Astrocyte (in vitro differentiated cells and primary cell): ENCODE results near the gene RASSF5. TPM values are rescaled to one million over a fixed set of nuclear protein-coding genes. Genes with fewer than 3 reads are reported as not detected.

Experiments
- DNase-seq: peaks from one replicate; pipeline ENCODE4 v3.0.0-alpha.2; 2010; ENCODE audit warnings: low read depth
- FAIRE-seq: peaks from 2 replicates; lab custom pipeline; 2011; peaks lifted over from hg19 to GRCh38; lab: Jason Lieb, UNC
- H2AFZ ChIP-seq: 2 replicates; pipeline ENCODE4 v1.6.0; 2012; ENCODE audit warnings: low read depth, low read length, inconsistent platforms
- H3K27ac ChIP-seq: 2 replicates; pipeline ENCODE4 v1.5.1; 2011; ENCODE audit warnings: low read depth, low read length, inconsistent platforms
- H3K27me3 ChIP-seq: 2 replicates; pipeline ENCODE4 v1.6.0; 2011; ENCODE audit warnings: low read length, inconsistent platforms; ENCODE audit not compliant: insufficient read depth
- H3K36me3 ChIP-seq: 2 replicates; pipeline ENCODE4 v1.5.1; 2011; ENCODE audit warnings: low read length, inconsistent platforms; ENCODE audit not compliant: insufficient read depth
- H3K4me1 ChIP-seq: 2 replicates; pipeline ENCODE4 v1.5.1; 2011; ENCODE audit warnings: low read length, inconsistent platforms; ENCODE audit not compliant: insufficient read depth
- H3K4me2 ChIP-seq: 2 replicates; pipeline ENCODE4 v1.6.0; 2012; ENCODE audit warnings: low read length, inconsistent platforms
- H3K4me3 ChIP-seq: 2 replicates; pipeline ENCODE4 v1.5.1; 2011; ENCODE audit warnings: low read depth, mild to moderate bottlenecking, low read length, inconsistent platforms; ENCODE audit not compliant: insufficient read depth
- H3K79me2 ChIP-seq: 2 replicates; pipeline ENCODE4 v1.6.0; 2012; ENCODE audit warnings: mild to moderate bottlenecking, low read length, inconsistent platforms; ENCODE audit not compliant: insufficient read depth
- H3K9ac ChIP-seq: 2 replicates; pipeline ENCODE4 v1.6.0; 2012; ENCODE audit warnings: mild to moderate bottlenecking, low read length, inconsistent platforms
- H3K9me3 ChIP-seq: 2 replicates; pipeline ENCODE4 v1.5.1; 2012; ENCODE audit warnings: low read depth, mild to moderate bottlenecking, low read length, inconsistent platforms; ENCODE audit not compliant: insufficient read depth
- H4K20me1 ChIP-seq: 2 replicates; pipeline ENCODE4 v1.6.0; 2012; ENCODE audit warnings: low read length, inconsistent platforms; ENCODE audit not compliant: insufficient read depth
- H3K27ac Mint-ChIP-seq: one replicate; pipeline ENCODE4 v1.8.0; 2021; ENCODE audit warnings: mild to moderate bottlenecking, mixed read lengths; ENCODE audit not compliant: unreplicated experiment
- H3K27me3 Mint-ChIP-seq: one replicate; pipeline ENCODE4 v1.8.0; 2021; ENCODE audit warnings: low read depth, mixed read lengths; ENCODE audit not compliant: unreplicated experiment
- H3K36me3 Mint-ChIP-seq: one replicate; pipeline ENCODE4 v1.8.0; 2021; ENCODE audit warnings: low read depth, mixed read lengths; ENCODE audit not compliant: unreplicated experiment
- H3K4me1 Mint-ChIP-seq: one replicate; pipeline ENCODE4 v1.8.0; 2021; ENCODE audit warnings: low read depth, mixed read lengths; ENCODE audit not compliant: unreplicated experiment
- H3K4me3 Mint-ChIP-seq: one replicate; pipeline ENCODE4 v1.8.0; 2021; ENCODE audit warnings: mild to moderate bottlenecking, moderate library complexity, mixed read lengths; ENCODE audit not compliant: unreplicated experiment
- H3K9me3 Mint-ChIP-seq: one replicate; pipeline ENCODE4 v1.8.0; 2021; ENCODE audit warnings: mild to moderate bottlenecking, mixed read lengths; ENCODE audit not compliant: unreplicated experiment
- CTCF ChIP-seq: IDR thresholded peaks from 2 replicates; pipeline ENCODE4 v1.5.1; 2011; ENCODE audit warnings: low read depth, mild to moderate bottlenecking, inconsistent platforms, low read length, moderate library complexity; ENCODE audit not compliant: insufficient read depth
- EZH2 ChIP-seq: IDR thresholded peaks from 2 replicates; pipeline ENCODE4 v1.6.1; 2012; ENCODE audit warnings: mild to moderate bottlenecking, low read length, inconsistent platforms; ENCODE audit not compliant: insufficient read depth
- total RNA-seq: library from RNA; stranded (reverse); gene quantifications from 2 replicates; pipeline ENCODE4 v1.2.1, GENCODE V29; 2021

RASSF5 gene
- total RNA-seq, 1 donor from 2014 or later = 0.43 TPM

GRCh38 chr1:206509612-206510257 is 2.4 kb downstream of the RASSF5 start:
- Mint-ChIP-seq H3K9me3 (no peaks in the 10 kb centered on the region), H3K4me1 (peaks cover 21% of the 10 kb centered on the region), H3K27ac (no peak overlapping the region), H3K4me3 (no peak overlapping the region), H3K36me3 (no peaks in the 10 kb centered on the region), H3K27me3 (peaks cover 63% of the 10 kb centered on the region)
- Histone ChIP-seq H3K4me1 (peaks cover 28% of the 10 kb centered on the region), H3K9ac (no peak overlapping the region), H3K27ac (no peak overlapping the region), H3K79me2 (no peaks in the 10 kb centered on the region), H3K27me3 (peaks cover 47% of the 10 kb centered on the region), H2AFZ (no peak overlapping the region), H3K9me3 (no peaks in the 10 kb centered on the region), H3K4me2 (no peak overlapping the region), H3K4me3 (no peak overlapping the region), H3K36me3 (no peaks in the 10 kb centered on the region), H4K20me1 (peaks cover 7% of the 10 kb centered on the region)
- DNase-seq (no peak), FAIRE-seq (no peak)
- no peak for TF ChIP-seq CTCF

DNA sequence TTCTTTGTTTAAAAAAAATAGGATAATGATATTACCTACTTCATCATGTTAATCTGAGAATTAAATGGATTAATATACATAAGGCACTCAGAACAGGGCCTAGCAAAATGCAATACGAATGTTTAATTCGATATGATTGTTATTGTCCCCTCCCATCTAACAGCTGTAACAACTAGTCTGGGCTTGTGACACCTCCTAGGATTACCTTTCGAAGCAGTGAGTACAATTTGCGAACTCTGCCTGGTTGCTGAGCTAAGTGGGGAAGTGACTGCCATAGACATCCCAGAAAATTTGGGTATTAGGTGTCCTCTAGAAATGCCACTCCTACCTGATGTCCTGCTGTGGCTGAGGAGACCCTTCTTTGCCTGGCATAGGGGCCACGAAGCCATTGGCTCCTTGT is 3.0 kb downstream of the RASSF5 start:
- Histone ChIP-seq H3K27me3 (peaks cover 45% of the 10 kb centered on the region), H4K20me1 (peaks cover 7% of the 10 kb centered on the region), H3K79me2 (no peaks in the 10 kb centered on the region), H3K4me2 (no peak overlapping the region), H2AFZ (no peak overlapping the region), H3K36me3 (no peaks in the 10 kb centered on the region), H3K4me1 (peaks cover 26% of the 10 kb centered on the region), H3K27ac (no peak overlapping the region), H3K9me3 (no peaks in the 10 kb centered on the region), H3K4me3 (no peak overlapping the region), H3K9ac (no peak overlapping the region)
- FAIRE-seq = no peak
- DNase-seq = no peak
- no peaks in the 10 kb centered on the region for H3K36me3 Mint-ChIP-seq
- TF ChIP-seq EZH2 = no peak
- TF ChIP-seq CTCF = no peak
- H3K4me1 Mint-ChIP-seq = peaks cover 17% of the 10 kb centered on the region
- H3K4me3 Mint-ChIP-seq = no peak overlapping the region
- no peak overlapping the region for H3K27ac Mint-ChIP-seq
- no peaks in the 10 kb centered on the region for H3K9me3 Mint-ChIP-seq
- H3K27me3 Mint-ChIP-seq = peaks cover 58% of the 10 kb centered on the region

- Mint-ChIP-seq H3K4me3 (no peak overlapping the region), H3K27me3 (peaks cover 56% of the 10 kb centered on the region)
- H3K27ac ChIP-seq = no peak overlapping the region
Measured at GRCh38 chr1:206511362-206512057, 4.2 kb downstream of the RASSF5 start.

More at GRCh38 chr1:206511362-206512057, 4.2 kb downstream of the RASSF5 start:
- no peaks in the 10 kb centered on the region for H3K36me3 ChIP-seq
- Mint-ChIP-seq H3K27ac (no peak overlapping the region), H3K36me3 (no peaks in the 10 kb centered on the region), H3K9me3 (no peaks in the 10 kb centered on the region), H3K4me1 (peaks cover 15% of the 10 kb centered on the region)
- no peak overlapping the region for H3K4me3 ChIP-seq
- H3K9me3 ChIP-seq = no peaks in the 10 kb centered on the region
- no peaks in the 10 kb centered on the region for H3K79me2 ChIP-seq
- FAIRE-seq (no peak), DNase-seq (no peak)
- H2AFZ ChIP-seq = no peak overlapping the region
- TF ChIP-seq EZH2 = no peak
- TF ChIP-seq CTCF = no peak
- no peak overlapping the region for H3K9ac ChIP-seq
- peaks cover 26% of the 10 kb centered on the region for H3K4me1 ChIP-seq
- H4K20me1 ChIP-seq = peaks cover 7% of the 10 kb centered on the region
- peak overlapping the region; percentile 61 for H3K4me2 ChIP-seq
- H3K27me3 ChIP-seq = peaks cover 39% of the 10 kb centered on the region
